ENCODE data around the gene ADRA1B.
A peak's percentile ranks its signal among the peaks of the same experiment; 100 is the strongest.
"Not testable (repeated sequence)": the region's sequence is repeated elsewhere in the genome, so short reads cannot be mapped to it uniquely, and the experiment has no call there.

The ADRA1B gene

GRCh38 chr5:159933531-159934485 is 17.5 kb downstream of the ADRA1B start:
- DNase-seq: no peak

GRCh38 chr5:159935946-159936345 is 19.7 kb downstream of the ADRA1B start:
- DNase-seq: no peak

- DNase-seq: no peak
These were observed 20.5 kb downstream of the ADRA1B start for GRCh38 chr5:159936686-159937329.

- DNase-seq: no peak
These were observed 21.3 kb downstream of the ADRA1B start for GRCh38 chr5:159937580-159937979.

- no peak for DNase-seq
These were observed 27.0 kb downstream of the ADRA1B start for GRCh38 chr5:159943326-159943725.

GRCh38 chr5:159944056-159944600 is 27.8 kb downstream of the ADRA1B start:
- no peak for DNase-seq

- DNase-seq: no peak
These were observed 29.1 kb downstream of the ADRA1B start for GRCh38 chr5:159945359-159945758.

GRCh38 chr5:159947708-159948358 is 31.6 kb downstream of the ADRA1B start:
- peak; percentile 65 for DNase-seq

- no peak for DNase-seq
These were observed 35.1 kb downstream of the ADRA1B start for GRCh38 chr5:159951387-159951786.

GRCh38 chr5:159951834-159952233 is 35.6 kb downstream of the ADRA1B start:
- no peak for DNase-seq

GRCh38 chr5:159953609-159954008 is 37.3 kb downstream of the ADRA1B start:
- DNase-seq: no peak

- no peak for DNase-seq
These were observed 38.9 kb downstream of the ADRA1B start for GRCh38 chr5:159955056-159955624.

- DNase-seq: no peak
These were observed 39.8 kb downstream of the ADRA1B start for GRCh38 chr5:159956074-159956473.

GRCh38 chr5:159961176-159962160 is 45.2 kb downstream of the ADRA1B start:
- DNase-seq: no peak

- no peak for DNase-seq
These were observed 45.9 kb downstream of the ADRA1B start for GRCh38 chr5:159962214-159962613.

GRCh38 chr5:159963935-159964334 is 47.7 kb downstream of the ADRA1B start:
- no peak for DNase-seq

GRCh38 chr5:159965031-159965837 is 49.0 kb downstream of the ADRA1B start:
- DNase-seq: peak; percentile 25

GRCh38 chr5:159965838-159966128 is 49.5 kb downstream of the ADRA1B start:
- DNase-seq: not testable (repeated sequence)

- DNase-seq: no peak
These were observed 53.7 kb downstream of the ADRA1B start for GRCh38 chr5:159969966-159970365.

GRCh38 chr5:159971038-159971437 is 54.8 kb downstream of the ADRA1B start:
- no peak for DNase-seq

- DNase-seq: no peak
These were observed 55.2 kb downstream of the ADRA1B start for GRCh38 chr5:159971514-159971913.
